GM13977 (cell line): ENCODE measurements around the gene SLC6A8.
"Not testable (repeated sequence)": the region's sequence is repeated elsewhere in the genome, so short reads cannot be mapped to it uniquely, and the experiment has no call there.

Source experiments
- DNase-seq: peaks from one replicate; pipeline ENCODE4 v3.0.0; 2012; ENCODE audit warnings: low spot score
- in situ Hi-C: fragments of 300-500 bp; cut with MboI; formaldehyde crosslinking; loops from one replicate; pipeline ENCODE4 v1.12.0; 2022; ENCODE audit warnings: low sequenced_read_pairs, low pct_unique_long_range_greater_than_20kb, mixed read lengths, inconsistent platforms; ENCODE audit not compliant: unreplicated experiment
- TF ChIP-seq, protein P1 (sequence below): IDR thresholded peaks from 2 replicates; pipeline ENCODE4 v1.5.1; 2012; ENCODE audit warnings: mild to moderate bottlenecking, control low read depth; ENCODE audit not compliant: insufficient read depth; ENCODE audit errors: extremely low read depth, missing control alignments

SLC6A8 gene

DNA sequence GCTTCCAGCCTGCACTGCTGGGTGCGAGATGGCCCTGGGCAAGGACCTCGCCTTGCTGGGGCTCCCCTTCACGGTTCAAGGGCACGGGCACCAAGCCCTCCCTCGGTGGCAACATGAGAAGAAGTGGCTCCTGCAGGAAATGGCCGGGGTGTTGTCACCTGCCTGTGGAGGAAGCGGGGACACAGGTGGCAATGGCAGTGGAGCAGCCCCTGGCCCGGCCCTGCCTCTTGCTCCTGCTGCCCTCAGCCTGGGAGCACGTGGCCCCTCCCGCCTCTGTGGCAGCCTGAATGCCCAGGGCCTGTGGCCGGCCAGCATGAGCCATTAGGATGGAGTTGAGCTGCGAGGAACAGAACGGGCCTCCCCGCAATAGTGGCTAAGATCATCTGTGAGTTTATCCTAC is 53.7 kb downstream of the SLC6A8 start:
- in situ Hi-C loops, result no loop called here
- no peak for DNase-seq
- TF ChIP-seq, protein P1, sequence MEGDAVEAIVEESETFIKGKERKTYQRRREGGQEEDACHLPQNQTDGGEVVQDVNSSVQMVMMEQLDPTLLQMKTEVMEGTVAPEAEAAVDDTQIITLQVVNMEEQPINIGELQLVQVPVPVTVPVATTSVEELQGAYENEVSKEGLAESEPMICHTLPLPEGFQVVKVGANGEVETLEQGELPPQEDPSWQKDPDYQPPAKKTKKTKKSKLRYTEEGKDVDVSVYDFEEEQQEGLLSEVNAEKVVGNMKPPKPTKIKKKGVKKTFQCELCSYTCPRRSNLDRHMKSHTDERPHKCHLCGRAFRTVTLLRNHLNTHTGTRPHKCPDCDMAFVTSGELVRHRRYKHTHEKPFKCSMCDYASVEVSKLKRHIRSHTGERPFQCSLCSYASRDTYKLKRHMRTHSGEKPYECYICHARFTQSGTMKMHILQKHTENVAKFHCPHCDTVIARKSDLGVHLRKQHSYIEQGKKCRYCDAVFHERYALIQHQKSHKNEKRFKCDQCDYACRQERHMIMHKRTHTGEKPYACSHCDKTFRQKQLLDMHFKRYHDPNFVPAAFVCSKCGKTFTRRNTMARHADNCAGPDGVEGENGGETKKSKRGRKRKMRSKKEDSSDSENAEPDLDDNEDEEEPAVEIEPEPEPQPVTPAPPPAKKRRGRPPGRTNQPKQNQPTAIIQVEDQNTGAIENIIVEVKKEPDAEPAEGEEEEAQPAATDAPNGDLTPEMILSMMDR, result no peak

DNA sequence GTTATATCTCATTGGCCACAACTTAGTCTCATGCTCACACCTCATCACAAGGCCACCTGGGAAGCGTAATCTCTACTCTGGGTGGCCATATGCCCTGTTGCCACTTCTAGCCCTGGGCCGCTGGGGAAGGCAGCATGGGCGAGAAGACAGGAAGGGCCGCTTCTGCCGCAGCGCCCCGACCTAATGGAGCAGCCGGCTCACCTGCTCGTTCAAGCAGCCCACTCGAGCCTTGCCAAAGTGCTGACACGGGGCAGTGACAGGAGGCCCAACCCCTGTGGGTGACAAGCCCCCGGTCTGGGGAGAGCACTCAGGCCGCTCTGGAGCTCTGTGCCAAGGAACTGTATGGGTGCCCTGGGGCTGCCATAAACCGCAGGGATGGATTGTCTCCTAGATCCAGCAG is 54.4 kb downstream of the SLC6A8 start:
- in situ Hi-C loops, DNase-seq: not testable (repeated sequence)

DNA sequence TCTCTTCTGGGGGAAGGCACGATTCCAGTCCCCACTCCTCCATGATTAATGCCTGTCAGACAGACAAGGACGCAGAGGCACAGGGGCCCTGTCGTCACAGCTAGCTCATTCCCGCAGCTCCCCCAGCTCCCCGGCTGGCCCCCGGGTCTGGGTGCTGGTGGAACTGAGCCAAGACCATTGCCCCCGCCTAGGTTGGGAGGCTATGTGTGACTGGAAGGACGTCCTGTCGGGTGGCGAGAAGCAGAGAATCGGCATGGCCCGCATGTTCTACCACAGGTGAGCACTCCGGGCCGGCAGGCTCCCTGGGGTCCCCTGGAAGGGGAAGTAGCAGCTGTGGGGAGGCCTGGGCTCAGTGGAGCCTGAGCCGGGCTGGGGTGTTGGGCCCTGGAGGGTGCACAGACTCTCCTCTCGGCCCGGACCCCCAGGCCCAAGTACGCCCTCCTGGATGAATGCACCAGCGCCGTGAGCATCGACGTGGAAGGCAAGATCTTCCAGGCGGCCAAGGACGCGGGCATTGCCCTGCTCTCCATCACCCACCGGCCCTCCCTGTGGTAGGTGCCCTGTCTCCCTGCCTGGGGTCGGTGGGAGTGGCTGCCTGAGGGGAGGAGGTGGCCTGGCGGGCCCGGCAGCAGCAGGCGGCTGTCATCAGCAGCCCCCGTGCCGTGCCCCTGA is 55.2 kb downstream of the SLC6A8 start:
- in situ Hi-C loops, result not testable (repeated sequence)

DNA sequence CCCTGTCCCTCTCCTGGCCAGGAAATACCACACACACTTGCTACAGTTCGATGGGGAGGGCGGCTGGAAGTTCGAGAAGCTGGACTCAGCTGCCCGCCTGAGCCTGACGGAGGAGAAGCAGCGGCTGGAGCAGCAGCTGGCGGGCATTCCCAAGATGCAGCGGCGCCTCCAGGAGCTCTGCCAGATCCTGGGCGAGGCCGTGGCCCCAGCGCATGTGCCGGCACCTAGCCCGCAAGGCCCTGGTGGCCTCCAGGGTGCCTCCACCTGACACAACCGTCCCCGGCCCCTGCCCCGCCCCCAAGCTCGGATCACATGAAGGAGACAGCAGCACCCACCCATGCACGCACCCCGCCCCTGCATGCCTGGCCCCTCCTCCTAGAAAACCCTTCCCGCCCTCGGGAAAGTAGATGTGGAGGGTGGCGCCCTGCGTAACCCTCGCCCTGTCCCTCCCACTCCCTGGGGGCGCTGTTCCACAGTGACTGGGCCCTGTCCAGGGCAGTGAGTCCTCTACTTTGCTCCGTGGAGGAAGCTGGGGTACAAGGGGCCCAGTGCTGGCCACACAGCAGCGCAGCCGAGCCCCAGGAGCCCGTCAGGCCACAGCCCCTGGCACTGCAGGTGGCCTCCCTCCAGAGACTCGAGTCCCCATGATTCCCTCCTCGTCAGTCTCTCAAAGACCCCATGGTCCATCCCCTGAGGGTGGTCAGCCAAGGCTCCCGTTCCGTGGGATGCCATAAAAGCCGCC is 55.9 kb downstream of the SLC6A8 start:
- in situ Hi-C loops, DNase-seq: not testable (repeated sequence)

More for the DNA sequence above, 55.2 kb downstream of the SLC6A8 start:
- DNase-seq, result not testable (repeated sequence)

DNA sequence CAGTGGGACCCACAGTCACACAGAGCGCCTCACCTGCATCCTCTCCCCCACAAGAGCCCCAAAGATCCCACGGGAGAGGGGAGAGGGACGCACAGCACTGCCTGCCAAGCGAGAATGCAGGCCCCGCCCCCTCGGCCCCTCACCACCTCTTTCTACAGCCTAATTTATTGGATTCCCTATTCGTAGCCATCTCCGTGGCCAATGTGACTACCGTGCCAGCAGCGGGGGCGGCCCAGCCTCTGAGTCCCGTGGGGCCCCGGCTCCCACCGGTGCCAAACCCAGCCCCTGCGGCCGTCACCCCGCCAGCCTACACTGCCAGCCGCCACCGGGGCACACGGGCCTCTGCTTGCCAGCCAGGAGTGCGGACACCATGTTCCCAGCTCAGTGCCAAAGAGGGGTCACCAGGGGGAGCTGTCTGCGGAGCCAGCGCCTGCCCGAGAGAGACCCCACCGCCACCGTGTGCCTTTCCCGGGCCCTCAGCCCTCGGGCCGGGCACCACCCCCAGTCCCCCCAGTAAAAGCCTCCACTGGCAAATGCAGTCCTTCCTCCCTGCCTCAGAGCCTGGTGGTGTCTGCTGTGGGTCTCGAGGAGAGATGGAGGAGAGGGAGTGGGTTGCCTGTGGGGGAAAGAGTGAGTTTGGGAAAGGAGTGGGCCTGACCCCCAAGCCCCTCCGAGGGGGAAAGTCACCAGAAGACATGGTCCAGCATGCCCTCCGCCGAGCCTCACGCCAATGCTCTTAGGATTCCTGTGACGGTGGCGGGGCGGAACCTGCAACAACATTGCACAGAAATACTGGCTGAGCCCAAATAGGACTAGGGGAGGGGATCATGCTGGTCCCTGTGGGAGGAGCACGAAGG is 56.7 kb downstream of the SLC6A8 start:
- no peak for DNase-seq
- TF ChIP-seq, protein P1, result no peak
- in situ Hi-C loops, result no loop called here

DNA sequence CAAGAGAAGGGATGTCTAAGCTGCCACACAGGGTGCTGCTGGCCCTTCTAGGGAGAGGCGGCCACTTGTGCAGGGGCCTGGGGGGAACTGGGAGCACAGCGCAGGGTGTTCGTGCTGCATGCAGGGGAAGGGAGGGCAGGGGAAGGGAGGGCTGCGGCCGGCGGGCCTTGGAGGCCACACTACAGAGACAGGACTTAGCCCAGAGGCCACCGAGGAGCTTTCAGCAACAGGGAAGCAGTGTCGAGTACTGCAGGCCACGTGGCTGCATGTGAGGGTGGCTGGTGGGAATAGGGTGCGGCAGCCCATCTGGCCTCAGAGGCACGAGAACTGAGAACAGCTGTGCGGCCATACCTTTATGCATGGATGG is 57.3 kb downstream of the SLC6A8 start:
- in situ Hi-C loops, DNase-seq: not testable (repeated sequence)
